ENCODE results near the gene KCTD3.

- no peak for TF ChIP-seq EZH2 (IDR thresholded peaks at IDR 0.05; ENCODE audit: low read length)
- no peak for TF ChIP-seq CTCF (optimal IDR thresholded peaks at IDR 0.05 in 1 of 3, IDR thresholded peaks at IDR 0.05 in 1 of 3, conservative IDR thresholded peaks at IDR 0.05 in 1 of 3; ENCODE audit: extremely low read depth in 1 of 3, insufficient read depth in 2 of 3, low read length in 3 of 3)
Observed at GRCh38 chr1:215581896-215582295, 14.8 kb downstream of the KCTD3 start.
